KOPT-K1 (cell line): ENCODE measurements around the gene NCK2.

Experiments used
- H3K27ac ChIP-seq: fragments of 200-600 bp; sonication (generic); 2 replicates; pipeline ENCODE4 v1.5.1; 2016; ENCODE audit warnings: antibody characterized with exemption, mild to moderate bottlenecking, low read depth, low read length; ENCODE audit not compliant: poor library complexity, severe bottlenecking
- H3K36me3 ChIP-seq: fragments of 200-600 bp; sonication (generic); 2 replicates; pipeline ENCODE4 v1.5.1; 2017; ENCODE audit warnings: antibody characterized with exemption, mild to moderate bottlenecking, low read length, moderate library complexity; ENCODE audit not compliant: insufficient read depth
- H3K9me3 ChIP-seq: fragments of 200-600 bp; sonication (generic); 2 replicates; pipeline ENCODE4 v1.5.1; 2017; ENCODE audit warnings: antibody characterized with exemption, low read length, mild to moderate bottlenecking; ENCODE audit not compliant: insufficient read depth, poor library complexity, severe bottlenecking

The NCK2 gene

GRCh38 chr2:105903051-105903674 lies 158.5 kb downstream of the NCK2 start:
- H3K36me3 ChIP-seq = no peaks in the 10 kb centered on the region

GRCh38 chr2:105904938-105905337 lies 160.2 kb downstream of the NCK2 start:
- no peak overlapping the region for H3K27ac ChIP-seq
- no peaks in the 10 kb centered on the region for H3K36me3 ChIP-seq
- peaks cover 20% of the 10 kb centered on the region for H3K9me3 ChIP-seq

More at GRCh38 chr2:105903051-105903674, 158.5 kb downstream of the NCK2 start:
- Histone ChIP-seq H3K27ac (peak overlapping the region; percentile 35), H3K9me3 (peaks cover 37% of the 10 kb centered on the region)

- Histone ChIP-seq H3K36me3 (no peaks in the 10 kb centered on the region), H3K9me3 (peaks cover 4% of the 10 kb centered on the region), H3K27ac (peak overlapping the region; percentile 64)
These were observed 161.8 kb downstream of the NCK2 start for GRCh38 chr2:105906481-105906880.

- no peaks in the 10 kb centered on the region for H3K9me3 ChIP-seq
- no peaks in the 10 kb centered on the region for H3K36me3 ChIP-seq
- peak overlapping the region; percentile 64 for H3K27ac ChIP-seq
These were observed 162.5 kb downstream of the NCK2 start for GRCh38 chr2:105907184-105907583.

- Histone ChIP-seq H3K27ac (no peak overlapping the region), H3K36me3 (no peaks in the 10 kb centered on the region), H3K9me3 (no peaks in the 10 kb centered on the region)
These were observed 164.5 kb downstream of the NCK2 start for GRCh38 chr2:105909215-105909614.

- no peaks in the 10 kb centered on the region for H3K9me3 ChIP-seq
- no peaks in the 10 kb centered on the region for H3K36me3 ChIP-seq
- no peak overlapping the region for H3K27ac ChIP-seq
These were observed 166.0 kb downstream of the NCK2 start for GRCh38 chr2:105910497-105911238.

GRCh38 chr2:105911425-105911824 lies 166.7 kb downstream of the NCK2 start:
- no peaks in the 10 kb centered on the region for H3K36me3 ChIP-seq
- no peaks in the 10 kb centered on the region for H3K9me3 ChIP-seq
- H3K27ac ChIP-seq = no peak overlapping the region

- Histone ChIP-seq H3K36me3 (no peaks in the 10 kb centered on the region), H3K9me3 (no peaks in the 10 kb centered on the region), H3K27ac (no peak overlapping the region)
These were observed 167.4 kb downstream of the NCK2 start for GRCh38 chr2:105912081-105912480.

- H3K27ac ChIP-seq = no peak overlapping the region
- no peaks in the 10 kb centered on the region for H3K36me3 ChIP-seq
- H3K9me3 ChIP-seq = no peaks in the 10 kb centered on the region
These were observed 170.4 kb downstream of the NCK2 start for GRCh38 chr2:105915005-105915558.

GRCh38 chr2:105917226-105917625 lies 172.5 kb downstream of the NCK2 start:
- Histone ChIP-seq H3K36me3 (no peaks in the 10 kb centered on the region), H3K27ac (no peak overlapping the region), H3K9me3 (peaks cover 13% of the 10 kb centered on the region)

- Histone ChIP-seq H3K9me3 (peaks cover 15% of the 10 kb centered on the region), H3K27ac (peak overlapping the region; percentile 40), H3K36me3 (no peaks in the 10 kb centered on the region)
These were observed 173.0 kb downstream of the NCK2 start for GRCh38 chr2:105917688-105918087.

GRCh38 chr2:105919191-105919811 lies 174.6 kb downstream of the NCK2 start:
- no peaks in the 10 kb centered on the region for H3K36me3 ChIP-seq
- no peak overlapping the region for H3K27ac ChIP-seq
- peaks cover 15% of the 10 kb centered on the region for H3K9me3 ChIP-seq

GRCh38 chr2:105919826-105920225 lies 175.1 kb downstream of the NCK2 start:
- peaks cover 15% of the 10 kb centered on the region for H3K9me3 ChIP-seq
- no peaks in the 10 kb centered on the region for H3K36me3 ChIP-seq
- no peak overlapping the region for H3K27ac ChIP-seq

GRCh38 chr2:105924271-105924670 lies 179.6 kb downstream of the NCK2 start:
- Histone ChIP-seq H3K27ac (no peak overlapping the region), H3K36me3 (no peaks in the 10 kb centered on the region), H3K9me3 (peaks cover 15% of the 10 kb centered on the region)

- Histone ChIP-seq H3K36me3 (no peaks in the 10 kb centered on the region), H3K9me3 (peaks cover 15% of the 10 kb centered on the region), H3K27ac (no peak overlapping the region)
These were observed 180.2 kb downstream of the NCK2 start for GRCh38 chr2:105924932-105925331.
